HepG2 (cell line): ENCODE data around the gene STRIT1. TPM values are rescaled to one million over a fixed set of nuclear protein-coding genes. Genes with fewer than 3 reads are reported as not detected.

Source experiments
- ATAC-seq: fragments of 200-7000 bp; cut with Tn5 transposase; 3 replicates; pipeline ENCODE4 v1.9.1; 2020; ENCODE audit warnings: mild to moderate bottlenecking, moderate library complexity
- BruUV-seq: library from RNA; stranded (reverse); fragments of 400-500 nt; replicated peaks from 2 replicates; lab custom pipeline; 2021; lab: Mats Ljungman, UMichigan
- CTCF ChIA-PET: fragments of 300-600 bp; formaldehyde crosslinking; extraction: SDS; loops from one replicate; lab custom pipeline; 2021; ENCODE audit warnings: low total read pairs, inconsistent platforms, low intra/inter-chr PET ratio; lab: Yijun Ruan, JAX
- POLR2A ChIA-PET: fragments of 350-600 bp; sonication (Branson Sonifier 250); formaldehyde crosslinking; loops from one replicate; lab custom pipeline; 2020; ENCODE audit warnings: antibody characterized with exemption, inconsistent platforms; lab: Yijun Ruan, JAX
- DNase-seq: peaks from one replicate; pipeline ENCODE4 v3.0.0-alpha.2; 2015; ENCODE audit warnings: low spot score
- FAIRE-seq: peaks from 3 replicates; lab custom pipeline; 2011; peaks lifted over from hg19 to GRCh38; lab: Jason Lieb, UNC
- H2AFZ ChIP-seq: one replicate; pipeline ENCODE4 v1.6.1; 2011; ENCODE audit warnings: low read length, inconsistent platforms
- H3K27ac ChIP-seq: fragments of 300-600 bp; 3 replicates; pipeline ENCODE4 v1.8.0; 2011; ENCODE audit warnings: mixed run types, mild to moderate bottlenecking, mixed read lengths, low read length, inconsistent platforms; ENCODE audit not compliant: insufficient read depth; ENCODE audit errors: extremely low read length
- H3K27me3 ChIP-seq, 2 experiments: fragments of 200-600 bp in 1 of 2; 2 replicates in 1 of 2; 3 replicates in 1 of 2; pipeline versions ENCODE4 v1.6.0 to v1.8.0; 2011; ENCODE audit warnings: low read length in 2 of 2, mild to moderate bottlenecking in 2 of 2, moderate library complexity in 2 of 2, inconsistent platforms in 1 of 2; ENCODE audit not compliant: insufficient read depth in 2 of 2, control insufficient read depth in 1 of 2
- H3K36me3 ChIP-seq, 2 experiments: fragments of 200-600 bp in 1 of 2; replicated peaks in 1 of 2; 2 replicates in 1 of 2; 3 replicates in 1 of 2; pipeline versions ENCODE4 v1.5.1 to v1.8.0; 2011; ENCODE audit warnings: low read length in 2 of 2, inconsistent platforms in 1 of 2; ENCODE audit not compliant: insufficient read depth in 2 of 2, control insufficient read depth in 1 of 2
- H3K4me1 ChIP-seq: 2 replicates; pipeline ENCODE4 v1.5.1; 2012; ENCODE audit warnings: low read length, inconsistent platforms; ENCODE audit not compliant: insufficient read depth
- H3K4me2 ChIP-seq: 2 replicates; pipeline ENCODE4 v1.6.0; 2011; ENCODE audit warnings: low read depth, low read length, inconsistent platforms
- H3K4me3 ChIP-seq, 3 experiments: fragments of 200-600 bp in 1 of 3; sonication (generic), shearing (Covaris generic) in 1 of 3; replicated peaks in 1 of 3; 2 replicates each; pipeline ENCODE4 v1.5.1; 2011 to 2016; ENCODE audit warnings: low read length in 3 of 3, inconsistent platforms in 2 of 3, low read depth in 2 of 3, mild to moderate bottlenecking in 2 of 3, control low read depth in 1 of 3, mixed read lengths in 1 of 3; ENCODE audit not compliant: insufficient read depth in 1 of 3
- H3K79me2 ChIP-seq: one replicate; pipeline ENCODE4 v1.6.1; 2011; ENCODE audit warnings: low read length, inconsistent platforms; ENCODE audit not compliant: insufficient read depth
- H3K9ac ChIP-seq: 2 replicates; pipeline ENCODE4 v1.6.0; 2011; ENCODE audit warnings: mild to moderate bottlenecking, low read depth, low read length, inconsistent platforms; ENCODE audit not compliant: insufficient read depth
- H3K9me3 ChIP-seq: 2 replicates; pipeline ENCODE4 v1.5.1; 2012; ENCODE audit warnings: mild to moderate bottlenecking, low read length
- H4K20me1 ChIP-seq: 2 replicates; pipeline ENCODE4 v1.6.0; 2011; ENCODE audit warnings: inconsistent platforms, mild to moderate bottlenecking, low read length, moderate library complexity; ENCODE audit not compliant: insufficient read depth
- MAFF ChIP-seq: IDR thresholded peaks from 2 replicates; pipeline ENCODE4 v1.6.1; 2011; ENCODE audit warnings: low read depth, low read length, improper control_type of control experiment
- MAFK ChIP-seq, 2 experiments: IDR thresholded peaks in 1 of 2; conservative IDR thresholded peaks in 1 of 2; 2 replicates each; pipeline ENCODE4 v1.6.1; 2011; ENCODE audit warnings: improper control_type of control experiment in 2 of 2, low read length in 2 of 2
- NCOA5 ChIP-seq: sonication (generic); formaldehyde crosslinking; IDR thresholded peaks from 2 replicates; pipeline ENCODE4 v1.4.0; 2020; ENCODE audit warnings: missing genetic modification reagents
- SNRNP70 ChIP-seq: fragments of 200-400 bp; formaldehyde crosslinking; IDR thresholded peaks from 2 replicates; pipeline ENCODE4 v1.6.1; 2017; ENCODE audit warnings: mild to moderate bottlenecking, low read depth, low read length, moderate library complexity
- TCF12 ChIP-seq, 2 experiments: fragments of 450-650 bp in 1 of 2; sonication (generic) in 1 of 2; formaldehyde crosslinking in 1 of 2; IDR thresholded peaks; 2 replicates each; pipeline versions ENCODE4 v1.6.1 to v1.8.0; 2017 to 2022; ENCODE audit warnings: antibody characterized with exemption in 1 of 2, mild to moderate bottlenecking in 1 of 2, missing genetic modification reagents in 1 of 2, moderate library complexity in 1 of 2
- ZBTB7A ChIP-seq: sonication (generic); formaldehyde crosslinking; IDR thresholded peaks from 2 replicates; pipeline ENCODE4 v1.8.0; 2022; ENCODE audit warnings: mild to moderate bottlenecking, missing genetic modification reagents
- ZNF138 ChIP-seq: sonication (generic); formaldehyde crosslinking; IDR thresholded peaks from 2 replicates; pipeline ENCODE4 v1.5.0; 2020; ENCODE audit warnings: mild to moderate bottlenecking, low read depth, missing genetic modification reagents
- ZNF432 ChIP-seq: sonication (generic); formaldehyde crosslinking; IDR thresholded peaks from 2 replicates; pipeline ENCODE4 v1.5.0; 2020; ENCODE audit warnings: missing genetic modification reagents, mild to moderate bottlenecking, borderline replicate concordance
- ZNF446 ChIP-seq: sonication (generic); formaldehyde crosslinking; IDR thresholded peaks from 2 replicates; pipeline ENCODE4 v1.5.0; 2020; ENCODE audit warnings: mild to moderate bottlenecking, missing genetic modification reagents
- in situ Hi-C: cut with HindIII; loops from 2 replicates; pipeline ENCODE4 v1.10.0; 2017; ENCODE audit warnings: low pct_unique_long_range_greater_than_20kb; ENCODE audit not compliant: extremely low pct_ligation_motif_present
- intact Hi-C: fragments of 100-400 bp; cut with micrococcal nuclease; formaldehyde crosslinking; loops from one replicate; pipeline ENCODE4 v1.10.0; 2022; ENCODE audit not compliant: unreplicated experiment
- polyA plus RNA-seq, 8 experiments: library from polyadenylated mRNA; depleted of rRNA in 3 of 8; stranded (reverse) in 7 of 8; unstranded in 1 of 8; fragments of >200 nt; fragmentation: Illumina TruSeq in 4 of 8; extraction: Trizol in 4 of 8; gene quantifications; 2 replicates each; pipeline versions ENCODE4 v1.2.1 to v1.2.3, GENCODE V29; 2011 to 2016; ENCODE audit warnings: low read depth in 4 of 8, missing spikeins in 1 of 8, mixed read lengths in 1 of 8; ENCODE audit not compliant: insufficient read depth in 1 of 8
- total RNA-seq, 5 experiments: library from RNA; depleted of rRNA; stranded (reverse); fragments of >200 nt; fragmentation: Illumina TruSeq; extraction: Trizol; gene quantifications; 2 replicates each; pipeline ENCODE4 v1.2.3, GENCODE V29; 2016; ENCODE audit warnings: low read depth in 1 of 5
- TF ChIP-seq, protein P1 (sequence below): IDR thresholded peaks from 2 replicates; pipeline ENCODE4 v1.6.1; 2016; ENCODE audit warnings: control low read depth
- TF ChIP-seq, protein P2 (sequence below): sonication (generic); IDR thresholded peaks from 2 replicates; pipeline ENCODE4 v1.6.1; 2016; ENCODE audit warnings: low read depth, borderline replicate concordance

Gene STRIT1
- total and polyA plus RNA-seq, 2 of the 13 experiments (the other 11 are each of a cell fraction or from before 2014, with no cell fraction given) = not detected

DNA sequence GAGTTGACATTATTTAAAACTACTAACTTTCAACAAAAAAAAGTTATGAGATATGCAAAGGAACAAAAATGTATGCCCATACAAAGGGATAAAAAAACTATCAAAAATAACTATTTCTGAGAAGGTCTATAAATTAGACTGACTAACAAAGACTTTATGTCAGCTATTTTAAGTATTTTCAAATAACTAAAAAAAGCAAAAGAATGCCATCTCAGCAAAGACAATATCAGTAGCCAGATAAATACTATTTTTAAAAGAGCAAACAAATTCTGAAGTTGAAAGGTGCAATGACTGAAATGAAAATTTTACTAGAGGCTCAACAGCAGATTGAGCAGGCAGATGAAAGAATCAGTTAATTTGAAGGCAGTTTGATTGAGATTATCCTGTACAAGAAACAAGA, 3.6 kb upstream of the STRIT1 start:
- H3K4me3 ChIP-seq = no peak overlapping the region
- intact Hi-C loops (no loop called here), in situ Hi-C loops (no loop called here)
- TF ChIP-seq MAFF = 0 out of 2 replicates have a peak, but pooled peaks have one; percentile 16
- TF ChIP-seq SNRNP70 = no peak
- TF ChIP-seq MAFK (conservative IDR thresholded peaks at IDR 0.05 in 1 of 2, IDR thresholded peaks at IDR 0.05 in 1 of 2; ENCODE audit: low read length in 2 of 2) = peak in 1 of 2 experiments; percentile 53; a peak in 2 of 4 replicates
- H4K20me1 ChIP-seq = no peaks in the 10 kb centered on the region
- ChIA-PET POLR2A (no interaction called here), CTCF (no interaction called here)
- H3K9ac ChIP-seq = no peak overlapping the region
- H3K27ac ChIP-seq = no peak overlapping the region
- no peak overlapping the region for H3K4me2 ChIP-seq
- H3K79me2 ChIP-seq = no peaks in the 10 kb centered on the region
- H3K9me3 ChIP-seq = peaks cover 13% of the 10 kb centered on the region
- ATAC-seq = no peak
- peaks cover 7% of the 10 kb centered on the region for H3K4me1 ChIP-seq
- FAIRE-seq = no peak
- BruUV-seq = no TSS peak
- no peaks in the 10 kb centered on the region for H3K36me3 ChIP-seq
- H2AFZ ChIP-seq = no peak overlapping the region
- no peaks in the 10 kb centered on the region for H3K27me3 ChIP-seq
- no peak for DNase-seq

DNA sequence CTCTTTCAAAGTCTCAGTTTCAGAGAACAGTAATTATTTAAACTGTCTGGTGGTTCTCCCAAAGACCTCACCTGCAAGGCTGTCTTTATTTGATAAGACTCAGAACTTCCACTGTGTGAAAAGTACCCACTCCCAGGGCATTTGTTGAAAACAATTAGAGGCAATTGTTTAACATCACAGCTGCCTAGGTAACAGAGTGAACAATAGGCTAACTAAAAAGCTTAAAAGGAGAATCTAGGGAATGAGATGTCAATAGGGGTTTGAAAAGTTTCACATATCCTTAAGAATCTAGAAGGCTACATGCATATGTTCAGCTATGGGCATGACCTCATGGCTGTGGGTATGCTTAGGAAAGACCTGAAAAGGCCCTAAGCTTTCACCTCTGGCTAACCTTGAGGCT, 2.9 kb upstream of the STRIT1 start:
- H3K9ac ChIP-seq = no peak overlapping the region
- ChIA-PET CTCF (no interaction called here), POLR2A (no interaction called here)
- H3K4me1 ChIP-seq = peaks cover 14% of the 10 kb centered on the region
- H3K4me3 ChIP-seq = no peak overlapping the region
- no peaks in the 10 kb centered on the region for H3K79me2 ChIP-seq
- FAIRE-seq (no peak), DNase-seq (no peak), ATAC-seq (no peak)
- no peaks in the 10 kb centered on the region for H3K36me3 ChIP-seq
- H3K27me3 ChIP-seq = no peaks in the 10 kb centered on the region
- H3K9me3 ChIP-seq = peaks cover 13% of the 10 kb centered on the region
- no peak overlapping the region for H3K27ac ChIP-seq
- no peaks in the 10 kb centered on the region for H4K20me1 ChIP-seq
- TF ChIP-seq, protein P1, sequence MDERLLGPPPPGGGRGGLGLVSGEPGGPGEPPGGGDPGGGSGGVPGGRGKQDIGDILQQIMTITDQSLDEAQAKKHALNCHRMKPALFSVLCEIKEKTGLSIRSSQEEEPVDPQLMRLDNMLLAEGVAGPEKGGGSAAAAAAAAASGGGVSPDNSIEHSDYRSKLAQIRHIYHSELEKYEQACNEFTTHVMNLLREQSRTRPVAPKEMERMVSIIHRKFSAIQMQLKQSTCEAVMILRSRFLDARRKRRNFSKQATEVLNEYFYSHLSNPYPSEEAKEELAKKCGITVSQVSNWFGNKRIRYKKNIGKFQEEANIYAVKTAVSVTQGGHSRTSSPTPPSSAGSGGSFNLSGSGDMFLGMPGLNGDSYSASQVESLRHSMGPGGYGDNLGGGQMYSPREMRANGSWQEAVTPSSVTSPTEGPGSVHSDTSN (CRISPR knock-in tag) = no peak
- TF ChIP-seq ZNF432 (CRISPR knock-in tag) (peak; percentile 84; the same call in 1 of the 2 replicates), ZNF446 (no peak), ZNF138 (CRISPR knock-in tag) (no peak), ZBTB7A (CRISPR knock-in tag) (no peak), TCF12 (IDR thresholded peaks at IDR 0.05) (no peak), TCF12 (CRISPR knock-in tag; IDR thresholded peaks at IDR 0.05) (no peak), NCOA5 (CRISPR knock-in tag) (no peak)
- TF ChIP-seq, protein P2, sequence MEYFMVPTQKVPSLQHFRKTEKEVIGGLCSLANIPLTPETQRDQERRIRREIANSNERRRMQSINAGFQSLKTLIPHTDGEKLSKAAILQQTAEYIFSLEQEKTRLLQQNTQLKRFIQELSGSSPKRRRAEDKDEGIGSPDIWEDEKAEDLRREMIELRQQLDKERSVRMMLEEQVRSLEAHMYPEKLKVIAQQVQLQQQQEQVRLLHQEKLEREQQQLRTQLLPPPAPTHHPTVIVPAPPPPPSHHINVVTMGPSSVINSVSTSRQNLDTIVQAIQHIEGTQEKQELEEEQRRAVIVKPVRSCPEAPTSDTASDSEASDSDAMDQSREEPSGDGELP = no peak
- in situ Hi-C loops (no loop called here), intact Hi-C loops (no loop called here)
- no peak overlapping the region for H3K4me2 ChIP-seq
- no TSS peak for BruUV-seq
- no peak overlapping the region for H2AFZ ChIP-seq
